GM12892 (cell line): ENCODE data around the gene ELOVL5.
A peak's percentile ranks its signal among the peaks of the same experiment; 100 is the strongest.

Source experiments
- DNase-seq: peaks from one replicate; pipeline ENCODE4 v3.0.0; 2011; ENCODE audit not compliant: insufficient read length
- FAIRE-seq: peaks from 2 replicates; lab custom pipeline; 2011; peaks lifted over from hg19 to GRCh38; lab: Jason Lieb, UNC
- POLR2A ChIP-seq: IDR thresholded peaks from 2 replicates; pipeline ENCODE4 v1.6.1; 2011; ENCODE audit warnings: low read depth, low read length, control low read depth
- POLR2AphosphoS5 ChIP-seq: IDR thresholded peaks from 2 replicates; pipeline ENCODE4 v1.6.1; 2011; ENCODE audit warnings: low read depth, low read length, control low read depth
- TAF1 ChIP-seq: IDR thresholded peaks from 2 replicates; pipeline ENCODE4 v1.6.1; 2011; ENCODE audit warnings: low read depth, mild to moderate bottlenecking, control low read depth, low read length, borderline replicate concordance

The ELOVL5 gene

DNA sequence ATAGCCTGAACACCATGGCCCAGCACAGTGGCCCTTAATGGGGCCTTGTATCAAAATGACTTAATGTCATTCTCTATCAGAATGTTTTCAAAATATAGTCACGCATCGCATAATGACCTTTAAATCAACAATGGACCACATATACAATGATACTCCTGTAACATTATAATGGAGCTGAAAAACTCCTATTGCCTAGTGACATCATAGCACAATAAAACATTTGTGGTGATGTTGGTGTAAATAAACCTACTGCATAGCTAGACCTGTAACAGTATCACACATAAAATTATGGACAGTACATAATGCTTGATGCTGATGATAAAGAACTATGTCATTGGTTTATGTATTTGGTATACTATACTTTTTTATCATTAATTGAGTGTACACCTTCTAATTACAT, 9.3 kb downstream of the ELOVL5 start:
- TF ChIP-seq POLR2AphosphoS5: no peak
- TF ChIP-seq POLR2A: no peak
- TF ChIP-seq TAF1: no peak
- DNase-seq (no peak), FAIRE-seq (no peak)

DNA sequence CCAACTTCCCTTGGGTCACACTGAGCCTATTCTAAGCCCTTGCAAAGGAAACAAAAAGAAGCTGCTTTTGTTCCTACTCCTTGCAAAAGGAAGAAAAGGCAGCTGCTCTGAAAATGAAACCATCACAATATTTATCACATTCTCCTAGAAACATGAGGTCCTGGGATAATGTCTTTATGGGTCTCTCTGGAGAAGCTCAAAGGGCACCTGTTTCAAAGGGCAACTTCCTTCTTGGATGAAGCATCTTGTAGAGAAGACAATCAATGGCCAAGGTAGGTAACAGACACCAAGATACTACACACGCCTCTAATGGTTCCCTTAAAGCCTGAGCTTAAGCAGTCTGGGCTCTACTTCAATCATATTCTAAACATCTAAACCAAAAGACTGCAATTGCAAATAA, 10.4 kb downstream of the ELOVL5 start:
- TF ChIP-seq POLR2A (no peak), TAF1 (no peak), POLR2AphosphoS5 (no peak)
- DNase-seq: no peak
- FAIRE-seq: no peak

DNA sequence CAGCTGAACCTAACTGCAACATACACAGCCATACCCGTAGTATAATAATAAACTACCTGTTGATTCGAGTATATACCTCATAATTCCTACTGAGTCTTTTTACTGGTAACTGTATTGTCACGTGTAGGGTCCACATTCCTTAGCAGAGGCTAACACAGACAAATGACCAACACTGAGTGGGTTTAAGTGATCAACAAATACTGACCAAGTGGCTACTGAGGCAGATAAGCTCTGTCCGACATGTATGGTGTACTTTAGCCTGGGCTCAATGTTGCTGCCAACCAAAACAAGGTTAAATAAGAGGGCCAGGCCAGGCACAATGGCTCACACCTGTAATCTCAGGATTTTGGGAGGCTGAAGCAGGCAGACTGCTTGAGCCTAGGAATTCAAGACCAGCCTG, 12.7 kb downstream of the ELOVL5 start:
- TF ChIP-seq POLR2A (no peak), TAF1 (no peak), POLR2AphosphoS5 (no peak)
- DNase-seq (no peak), FAIRE-seq (no peak)

DNA sequence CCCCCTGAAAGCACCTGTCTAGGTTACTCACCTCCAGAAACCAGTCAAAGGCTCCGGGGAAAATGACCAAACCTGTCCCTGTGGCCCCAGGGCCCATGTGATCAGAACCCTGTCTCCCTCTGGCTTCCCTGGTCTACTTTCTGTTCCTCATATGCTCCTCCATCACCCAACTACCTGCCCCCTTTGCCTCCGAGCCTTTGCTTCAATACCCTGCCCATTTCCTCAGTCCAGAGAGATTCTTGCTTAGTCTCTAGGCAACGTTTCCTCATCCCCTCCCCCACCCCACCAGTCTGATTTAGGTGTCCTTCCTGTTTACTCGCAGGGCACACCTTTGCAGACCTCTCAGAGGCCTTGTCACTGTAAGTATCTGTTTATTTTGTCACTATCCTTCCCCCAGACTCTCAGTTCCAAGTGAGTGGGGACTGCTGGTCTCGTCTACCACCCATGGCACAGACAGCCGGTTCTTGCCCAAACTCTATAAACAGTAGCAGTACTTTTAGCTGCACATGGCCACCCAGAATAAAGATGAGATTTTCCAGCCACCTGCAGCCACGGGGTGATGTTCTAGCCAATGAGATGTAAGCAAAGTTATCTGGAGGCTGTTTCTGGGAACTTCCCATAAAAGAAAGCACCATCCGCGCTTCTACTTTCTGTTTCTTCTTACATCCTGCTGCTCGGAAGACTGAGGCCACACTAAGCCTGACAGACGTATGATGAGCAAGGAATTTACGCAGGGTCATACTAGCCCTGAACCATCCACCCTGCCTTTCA, 13.3 kb downstream of the ELOVL5 start:
- no peak for TF ChIP-seq TAF1
- TF ChIP-seq POLR2AphosphoS5: no peak; the same call in 1 of the 2 replicates
- TF ChIP-seq POLR2A: no peak
- DNase-seq (no peak), FAIRE-seq (peak; percentile 92)

DNA sequence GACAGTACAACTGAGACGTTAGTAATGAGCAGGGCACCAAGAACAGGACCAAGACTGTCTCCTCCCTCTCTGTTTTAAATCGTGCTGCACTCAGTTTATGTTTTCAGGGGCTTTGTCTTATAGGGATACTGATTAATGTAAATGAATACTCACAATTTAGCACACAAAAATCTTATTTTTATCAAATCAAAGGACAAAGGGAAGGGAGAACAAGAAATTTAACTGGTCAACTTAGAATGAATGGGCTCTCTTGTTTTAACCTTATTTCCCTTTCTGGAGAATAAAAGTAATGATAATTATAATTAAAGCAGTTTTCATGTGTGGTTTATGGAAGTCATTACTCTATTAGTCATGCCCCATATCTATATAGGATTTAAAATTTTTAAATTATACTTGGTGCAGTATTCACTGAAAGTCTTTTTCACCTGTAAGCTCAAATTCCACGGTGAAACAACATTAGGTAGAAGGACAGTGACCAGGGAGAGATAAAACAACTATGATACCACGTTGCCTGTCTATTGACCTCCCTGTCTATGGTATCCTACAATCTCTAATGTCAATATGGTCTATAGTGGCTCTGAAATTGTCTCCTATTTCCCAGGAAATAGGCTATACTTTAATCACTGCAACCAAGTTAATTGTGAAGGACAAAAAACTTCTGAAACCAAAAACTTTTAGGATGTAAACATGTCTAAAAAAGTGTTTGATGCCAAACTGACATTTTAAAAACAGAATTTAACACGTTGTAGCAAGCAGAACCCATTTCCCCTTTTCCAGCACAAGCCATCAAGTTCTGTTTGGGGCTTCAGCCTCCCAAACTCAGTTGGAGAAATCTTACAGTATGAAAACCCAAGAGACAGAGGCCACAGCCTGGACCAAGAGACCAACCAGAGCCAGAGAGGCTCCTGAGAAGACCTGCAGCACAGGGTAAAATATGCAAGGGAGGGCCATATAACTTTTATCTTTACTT, 15.0 kb downstream of the ELOVL5 start:
- no peak for FAIRE-seq
- no peak for TF ChIP-seq POLR2AphosphoS5
- no peak for TF ChIP-seq POLR2A
- no peak for TF ChIP-seq TAF1
- DNase-seq: no peak

DNA sequence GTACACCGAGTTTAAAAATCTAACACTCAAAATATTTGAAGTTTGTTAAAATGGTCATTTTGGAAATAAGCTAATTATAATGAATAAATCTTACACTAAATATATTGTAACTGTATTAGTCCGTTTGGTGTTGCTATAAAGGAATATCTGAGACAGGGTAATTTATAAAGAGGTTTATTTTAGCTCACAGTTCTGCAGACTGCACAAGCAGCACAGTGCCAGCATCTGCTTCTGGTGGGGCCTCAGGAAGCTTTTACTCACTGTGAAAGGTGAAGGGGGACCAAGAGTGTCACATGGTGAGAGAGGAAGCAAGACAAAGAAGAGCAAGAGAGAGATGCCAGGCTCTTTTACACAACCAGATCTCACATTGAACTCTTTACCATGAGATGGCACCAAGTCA, 17.1 kb downstream of the ELOVL5 start:
- TF ChIP-seq TAF1: no peak
- TF ChIP-seq POLR2A: no peak
- no peak for TF ChIP-seq POLR2AphosphoS5
- DNase-seq (no peak), FAIRE-seq (no peak)

DNA sequence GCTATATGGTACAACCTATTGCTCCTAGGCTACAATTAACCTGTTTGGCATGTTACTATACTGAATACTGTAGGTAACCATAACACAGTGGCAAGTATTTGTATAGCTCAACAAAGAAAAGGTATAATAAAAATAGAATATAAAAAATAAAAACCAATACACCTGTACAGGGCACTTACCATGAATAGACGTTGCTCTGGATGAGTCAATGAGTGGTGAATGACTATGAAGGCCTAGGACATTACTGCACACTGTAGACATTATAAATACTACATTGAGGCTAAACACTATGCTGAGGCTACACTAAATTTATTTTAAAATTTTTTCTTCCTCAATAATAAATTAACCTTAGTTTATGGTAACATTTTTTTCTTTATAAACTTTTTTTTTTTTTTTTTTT, 18.6 kb downstream of the ELOVL5 start:
- no peak for FAIRE-seq
- DNase-seq: no peak
- TF ChIP-seq POLR2A (no peak), TAF1 (no peak)

DNA sequence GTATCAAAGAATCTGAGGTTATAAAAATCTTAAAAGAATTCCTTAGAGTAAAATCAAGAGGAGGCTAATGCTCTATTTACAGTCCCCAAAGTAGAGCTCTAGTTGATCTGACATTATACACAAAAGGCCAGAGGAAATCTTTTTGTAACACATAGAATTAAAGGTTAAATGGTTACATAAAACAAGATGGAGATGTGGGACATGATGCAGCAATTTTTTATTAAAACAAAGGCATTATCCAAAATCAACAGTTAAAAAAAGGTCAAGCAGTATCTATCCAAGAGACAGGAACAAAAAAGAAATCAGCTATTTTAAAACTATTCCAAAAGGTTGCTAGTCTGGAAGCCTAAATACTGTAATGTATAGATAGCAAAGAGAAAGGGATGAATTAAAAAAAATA, 20.4 kb downstream of the ELOVL5 start:
- no peak for FAIRE-seq
- TF ChIP-seq TAF1 (no peak), POLR2A (no peak), POLR2AphosphoS5 (no peak)

DNA sequence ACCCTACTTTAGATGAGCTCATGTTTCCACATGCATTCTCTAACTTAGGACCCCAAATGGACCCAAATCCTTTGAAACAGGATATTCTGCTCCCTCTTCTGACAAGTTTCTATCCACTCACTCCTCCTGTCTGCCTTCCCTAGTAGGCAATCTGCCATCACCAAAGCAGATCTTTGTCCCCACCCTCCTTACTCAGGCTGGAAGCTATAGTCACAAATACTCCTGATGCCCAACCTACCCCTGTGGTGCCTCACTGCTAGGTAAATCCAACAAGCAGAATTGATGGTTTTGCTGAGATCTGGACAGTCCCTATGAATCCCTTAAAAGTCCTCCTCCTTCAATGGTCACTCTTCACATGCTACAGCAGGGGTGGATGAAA, 21.7 kb downstream of the ELOVL5 start:
- no peak for FAIRE-seq
- no peak for DNase-seq
- TF ChIP-seq POLR2AphosphoS5 (no peak), POLR2A (no peak), TAF1 (no peak)

More for the DNA sequence above, 20.4 kb downstream of the ELOVL5 start:
- no peak for DNase-seq

DNA sequence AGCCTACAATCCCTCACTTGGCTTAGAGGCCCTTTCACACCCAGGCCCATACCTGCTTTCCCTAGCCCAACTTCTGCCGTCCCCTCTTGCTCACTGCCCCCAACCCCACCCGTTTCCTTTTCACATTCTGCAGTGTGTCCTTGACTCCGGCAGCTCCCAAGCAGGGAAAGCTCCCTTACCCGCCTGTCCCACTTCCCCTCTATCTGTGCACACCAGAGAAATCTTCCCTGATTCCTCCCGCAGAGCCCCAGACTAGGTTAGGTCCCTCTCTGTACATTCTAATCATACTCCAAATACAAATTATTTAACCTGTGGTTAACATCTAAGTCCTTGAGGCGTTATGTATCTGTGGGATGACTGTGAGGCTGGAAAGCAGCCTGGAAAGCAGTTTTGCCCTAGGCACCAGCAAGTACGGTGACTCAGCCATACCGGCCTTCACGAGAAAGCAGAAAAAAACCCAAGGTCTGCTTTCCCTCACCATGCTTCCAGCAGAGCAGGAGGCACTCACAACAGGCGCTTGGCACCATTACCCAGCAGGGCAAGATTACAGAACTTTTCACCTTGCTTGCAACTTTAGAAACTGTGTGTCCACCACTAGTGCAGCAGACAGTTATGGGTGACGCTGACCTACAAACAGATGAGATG, 22.3 kb downstream of the ELOVL5 start:
- DNase-seq: no peak
- no peak for FAIRE-seq
- TF ChIP-seq TAF1: no peak
- TF ChIP-seq POLR2AphosphoS5: no peak
- no peak for TF ChIP-seq POLR2A

DNA sequence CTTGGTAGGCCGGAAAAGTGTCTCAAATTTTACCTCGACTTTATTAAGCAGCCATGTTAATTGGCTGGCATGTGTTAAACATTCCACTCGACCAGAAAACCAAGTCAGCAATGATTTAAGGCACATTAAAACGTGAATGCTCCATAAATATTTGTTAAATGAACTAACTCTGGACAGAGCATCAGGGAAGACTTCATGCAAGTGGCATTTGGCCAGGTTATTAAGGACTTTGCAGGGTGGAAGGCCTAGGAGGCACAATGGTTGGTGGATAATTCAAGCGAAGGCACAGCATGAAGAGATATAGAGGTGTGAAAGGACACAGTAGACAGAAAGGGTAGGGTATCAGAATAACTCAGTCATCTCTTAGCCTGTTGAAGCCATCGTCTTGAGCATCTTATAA, 23.0 kb downstream of the ELOVL5 start:
- TF ChIP-seq POLR2AphosphoS5 (no peak), POLR2A (no peak), TAF1 (no peak)
- FAIRE-seq (no peak), DNase-seq (no peak)

DNA sequence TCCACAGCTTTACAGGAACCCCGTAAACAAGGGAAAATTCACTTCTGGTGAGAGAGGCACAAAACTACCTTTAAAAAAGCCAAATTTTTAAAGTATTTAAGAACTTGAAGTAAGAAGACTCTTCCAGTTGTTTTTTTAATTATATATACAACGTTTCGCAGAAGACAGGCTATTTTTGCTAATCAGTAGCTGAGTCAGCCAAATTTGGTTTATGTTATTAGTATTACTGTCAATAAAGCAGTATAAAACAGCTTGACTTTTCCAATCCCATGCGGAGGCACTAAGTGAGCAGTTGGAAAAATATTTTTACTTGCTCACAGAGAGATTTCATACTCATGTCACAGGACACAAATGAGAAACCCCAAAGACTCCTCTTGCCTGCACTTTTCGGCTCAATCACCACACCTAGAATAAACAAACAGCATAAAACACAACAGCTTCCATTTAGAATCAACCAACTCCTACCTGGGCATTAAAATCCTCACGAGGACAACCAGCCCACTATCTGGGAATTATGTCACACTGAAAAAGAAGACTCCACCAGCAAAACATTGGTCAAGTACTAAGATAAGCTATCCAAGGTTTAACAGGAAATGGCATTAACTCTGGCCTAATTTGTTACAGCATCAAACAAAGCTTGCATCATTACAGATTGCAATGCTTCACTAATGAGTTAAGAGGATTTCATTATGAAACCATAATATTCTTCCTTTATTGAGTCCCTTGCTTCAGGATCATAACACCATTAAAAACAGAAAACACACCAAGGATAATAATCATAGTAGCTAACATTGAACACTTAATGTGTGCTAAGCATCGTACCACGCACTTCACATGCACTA, 26.3 kb downstream of the ELOVL5 start:
- DNase-seq (no peak), FAIRE-seq (no peak)
- TF ChIP-seq POLR2A: no peak
- TF ChIP-seq TAF1: no peak
- no peak for TF ChIP-seq POLR2AphosphoS5
